ENCODE results near the gene TTF2.
"Not testable (repeated sequence)": the region's sequence is repeated elsewhere in the genome, so short reads cannot be mapped to it uniquely, and the experiment has no call there.

The TTF2 gene

DNA sequence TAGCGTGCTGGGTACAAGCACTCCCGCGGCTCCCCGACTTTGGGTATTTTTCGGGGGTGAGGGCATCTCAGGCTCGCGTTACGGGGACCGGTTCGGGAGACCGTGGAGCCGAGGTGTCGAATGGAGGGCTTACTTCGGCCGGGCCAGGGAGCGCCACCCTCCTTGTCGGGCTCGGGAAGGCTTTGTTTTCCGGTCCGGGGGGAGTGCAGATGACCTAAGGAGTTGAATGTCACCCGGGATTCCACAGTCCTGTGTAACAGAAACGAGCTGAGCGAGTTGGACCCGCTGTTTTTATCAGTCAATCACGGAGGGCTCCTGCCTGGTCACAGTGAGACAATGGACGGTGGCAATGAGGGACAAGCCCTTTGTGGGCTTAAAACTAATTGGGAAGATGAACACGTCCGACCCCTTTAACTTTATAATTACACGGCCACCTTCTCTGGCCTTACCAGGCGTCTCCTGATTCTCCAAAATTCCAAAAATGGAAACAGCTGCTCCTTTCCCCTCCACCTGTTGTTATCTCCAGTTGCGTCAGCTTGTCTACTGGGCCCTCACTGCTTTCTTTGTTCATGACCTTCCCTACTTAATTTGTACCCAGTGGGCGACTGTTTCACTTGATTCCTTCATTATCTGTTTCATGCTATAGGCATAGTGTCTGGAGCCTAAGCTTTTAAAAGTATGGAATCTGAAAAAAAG is 62.4 kb downstream of the TTF2 start:
- no peak for DNase-seq

DNA sequence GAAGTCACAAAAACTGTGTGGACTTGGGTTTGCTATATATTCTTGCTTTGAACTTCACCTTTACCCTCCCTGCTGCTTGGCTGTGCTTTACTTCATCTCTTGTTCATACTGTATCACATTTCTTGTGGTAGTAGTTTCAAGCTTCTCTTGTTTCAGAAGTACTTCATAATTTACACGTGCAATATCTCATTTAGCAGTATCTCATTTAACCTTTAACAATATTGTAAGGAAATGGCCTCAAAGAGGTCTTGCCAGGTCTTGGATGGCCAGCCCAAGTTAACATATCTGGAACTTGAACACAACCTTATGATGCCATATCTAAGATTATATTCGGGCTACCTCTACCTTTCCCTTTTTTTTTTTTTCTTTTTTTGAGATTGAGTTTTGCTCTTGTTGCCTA is 63.1 kb downstream of the TTF2 start:
- DNase-seq, result no peak

DNA sequence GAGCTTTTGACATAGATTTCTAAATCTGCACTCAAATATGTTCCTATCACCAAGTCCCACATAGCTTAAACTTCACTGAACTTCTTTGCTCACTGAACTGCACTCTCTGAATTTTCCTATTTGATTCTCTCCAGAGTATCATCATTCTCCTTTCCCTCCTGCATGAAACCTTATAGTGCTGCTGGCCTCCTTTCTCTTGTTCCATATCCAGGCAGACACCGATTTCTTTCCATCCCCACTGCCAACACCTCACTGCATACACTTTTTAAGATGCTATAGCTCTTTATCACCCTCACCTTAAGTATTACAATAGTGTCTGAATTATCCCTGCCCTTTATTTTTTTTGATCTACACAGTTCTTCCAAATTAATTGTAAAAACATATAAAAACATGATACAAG is 64.5 kb downstream of the TTF2 start:
- DNase-seq, result no peak

DNA sequence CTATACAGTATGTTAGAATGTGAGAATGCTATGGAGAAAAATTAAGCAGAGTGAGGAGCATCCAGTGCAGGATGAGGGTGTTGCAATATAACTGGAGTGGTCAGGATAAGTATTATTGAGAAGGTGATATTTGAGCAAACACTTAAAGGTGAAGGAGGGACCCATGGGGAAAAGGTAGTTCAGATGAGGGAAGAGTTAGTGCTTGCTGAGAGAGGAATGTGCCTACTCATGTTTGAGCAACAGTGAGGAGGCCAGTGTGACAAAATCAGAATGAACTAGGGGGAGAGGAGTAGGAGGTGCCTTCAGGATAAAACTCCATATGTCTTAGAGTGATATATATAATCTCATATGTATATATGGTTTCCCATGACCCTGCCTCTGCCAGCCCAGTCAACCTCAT is 67.7 kb downstream of the TTF2 start:
- DNase-seq, result no peak

DNA sequence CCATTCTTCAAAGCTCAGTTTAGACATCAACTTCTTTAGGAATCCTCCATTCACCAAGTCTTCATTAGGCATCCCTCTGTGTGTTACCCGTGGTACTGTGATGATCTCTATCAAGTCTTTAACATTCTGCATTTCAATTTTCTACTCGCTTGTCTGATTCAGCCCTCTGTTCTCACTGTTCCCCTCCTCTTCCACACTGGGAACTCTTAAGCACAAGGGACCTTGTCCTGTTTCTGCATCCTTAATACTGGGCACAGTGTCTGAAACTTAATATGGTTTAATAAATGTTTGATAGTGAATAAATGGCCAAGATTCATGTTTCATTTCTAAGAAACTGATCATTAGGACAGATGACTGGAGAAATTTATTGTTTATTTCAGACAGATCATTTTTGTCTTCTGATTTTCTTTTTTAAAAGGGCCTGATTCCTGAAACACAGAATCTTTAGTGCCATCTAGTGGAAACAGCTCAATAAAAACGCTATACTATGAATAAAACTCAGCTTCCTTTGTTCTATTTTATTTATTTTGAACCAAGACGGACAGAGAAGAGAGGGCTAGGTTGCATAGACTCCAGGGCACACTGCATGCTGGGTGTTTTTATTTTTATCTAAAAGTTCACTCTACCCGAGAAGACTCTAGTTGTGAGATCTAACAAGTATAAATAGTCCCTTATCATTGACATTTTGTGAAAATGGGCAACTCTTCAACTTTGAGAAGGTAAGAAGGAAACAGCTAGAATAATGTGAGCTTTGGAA is 68.4 kb downstream of the TTF2 start:
- no peak for DNase-seq

DNA sequence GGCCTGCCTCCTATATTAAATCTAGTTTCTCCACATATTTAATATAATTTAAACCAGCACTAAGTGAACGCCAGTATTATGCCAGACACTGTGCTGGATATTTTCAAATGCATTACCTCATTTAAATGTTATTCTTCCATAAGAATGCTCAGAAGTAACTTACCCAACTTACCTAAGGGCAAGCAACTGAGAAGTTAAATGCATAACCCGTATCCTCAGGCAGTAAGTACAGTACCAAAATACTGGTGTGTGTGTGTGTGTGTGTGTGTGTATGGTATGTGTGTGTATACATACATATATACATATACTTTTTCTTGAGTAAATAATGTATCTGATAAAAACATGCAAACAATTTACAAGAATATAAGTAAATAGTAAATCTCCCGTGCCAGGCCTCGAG is 70.4 kb downstream of the TTF2 start:
- DNase-seq, result no peak

DNA sequence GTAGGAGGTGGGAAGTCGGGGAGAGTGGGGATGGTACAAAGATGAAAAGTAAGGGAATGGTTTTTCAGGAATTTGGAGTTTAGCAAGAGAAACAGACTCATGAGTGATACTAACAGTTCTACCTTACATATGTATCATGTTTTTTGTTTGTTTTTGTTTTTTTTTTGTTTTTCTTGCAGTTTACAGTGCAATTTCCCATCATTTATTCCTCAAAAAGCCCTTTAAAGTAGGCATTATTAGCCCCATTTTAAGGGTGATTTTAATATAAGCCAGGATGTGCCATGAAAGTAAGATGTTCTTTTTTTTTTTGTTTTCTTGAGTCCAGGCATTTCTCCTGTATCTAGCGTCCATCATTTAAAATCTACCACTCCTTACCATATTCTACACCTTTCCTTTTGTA is 75.2 kb downstream of the TTF2 start:
- no peak for DNase-seq

DNA sequence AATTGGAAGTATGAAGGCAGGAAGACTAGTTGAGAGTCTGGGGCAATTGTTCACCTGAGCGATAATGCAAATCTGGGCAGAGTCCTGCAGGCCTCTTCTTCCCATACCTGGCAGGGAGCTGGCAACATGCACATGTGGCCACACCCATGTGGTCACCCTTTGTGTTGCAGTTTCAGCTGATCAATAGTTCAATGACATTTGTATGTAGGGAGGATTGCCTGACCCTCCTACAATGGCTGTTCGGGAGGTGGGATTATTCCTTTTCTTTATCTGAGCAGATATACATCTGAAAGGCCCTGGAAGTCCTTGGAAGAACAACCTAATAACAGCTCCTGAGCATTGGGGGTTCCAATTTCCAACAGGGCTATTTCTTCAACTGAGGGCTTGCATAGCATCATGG is 76.6 kb downstream of the TTF2 start:
- DNase-seq, result no peak

DNA sequence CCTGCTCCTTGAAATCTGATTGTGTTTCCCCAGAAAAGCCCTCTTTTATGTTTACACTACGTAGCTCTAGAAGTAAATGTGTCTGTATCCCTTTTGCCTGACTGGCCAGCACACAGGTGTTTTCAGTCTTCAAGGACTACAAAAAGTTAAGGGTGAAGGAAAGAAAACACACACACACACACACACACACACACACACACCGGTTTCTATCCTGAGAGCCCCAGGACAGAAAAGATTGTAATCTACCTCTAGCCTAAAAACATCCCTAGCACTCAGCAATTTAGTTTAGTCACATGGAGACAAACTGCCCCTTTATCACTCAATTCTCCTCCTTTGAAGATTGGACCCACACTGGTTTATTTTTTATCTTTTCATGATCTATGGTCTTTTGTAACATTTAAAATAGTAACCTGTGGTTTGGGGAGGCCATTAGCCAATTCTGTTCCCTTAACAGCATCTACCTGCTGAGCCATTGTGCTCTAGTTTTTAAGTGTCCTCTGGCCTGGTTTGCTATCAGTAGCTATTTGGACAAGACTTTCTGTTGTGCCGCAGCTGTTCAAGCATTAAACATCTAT is 77.2 kb downstream of the TTF2 start:
- DNase-seq, result no peak

DNA sequence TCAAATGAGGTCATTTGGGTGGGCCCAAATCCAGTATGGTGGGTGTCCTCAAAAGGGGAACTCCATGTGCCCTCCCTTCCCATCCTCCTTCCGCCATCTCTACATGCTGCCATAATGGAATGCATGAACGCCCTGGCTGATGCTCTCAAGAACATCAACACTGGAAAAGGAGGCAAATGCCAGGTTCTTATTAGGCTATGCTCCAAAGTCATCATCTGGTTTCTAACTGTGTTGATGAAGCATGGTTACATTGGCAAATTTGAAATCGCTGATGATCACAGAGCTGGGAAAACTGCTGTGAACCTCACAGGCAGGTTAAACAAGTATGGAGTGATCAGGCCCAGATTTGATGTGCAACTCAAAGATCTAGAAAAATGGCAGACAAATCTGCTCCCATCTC is 78.0 kb downstream of the TTF2 start:
- DNase-seq, result no peak

DNA sequence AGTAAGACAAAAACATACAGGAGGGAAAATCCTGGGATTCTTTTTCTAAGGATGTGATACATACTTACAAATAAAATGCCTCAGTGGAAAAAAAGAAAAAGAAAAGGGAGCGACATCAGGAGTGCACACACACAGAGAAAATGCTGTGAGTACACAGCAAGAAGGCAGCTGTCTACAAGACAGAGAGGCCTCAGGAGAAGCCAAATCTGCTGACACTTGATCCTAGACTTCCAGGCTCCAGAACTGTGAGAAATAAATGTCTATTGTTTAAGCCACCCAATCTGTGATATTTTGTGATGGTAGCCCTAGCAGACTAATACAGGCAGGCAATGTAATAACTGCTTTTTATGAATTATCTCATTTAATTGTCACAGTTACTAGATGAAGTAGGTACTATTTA is 78.4 kb downstream of the TTF2 start:
- DNase-seq, result no peak

DNA sequence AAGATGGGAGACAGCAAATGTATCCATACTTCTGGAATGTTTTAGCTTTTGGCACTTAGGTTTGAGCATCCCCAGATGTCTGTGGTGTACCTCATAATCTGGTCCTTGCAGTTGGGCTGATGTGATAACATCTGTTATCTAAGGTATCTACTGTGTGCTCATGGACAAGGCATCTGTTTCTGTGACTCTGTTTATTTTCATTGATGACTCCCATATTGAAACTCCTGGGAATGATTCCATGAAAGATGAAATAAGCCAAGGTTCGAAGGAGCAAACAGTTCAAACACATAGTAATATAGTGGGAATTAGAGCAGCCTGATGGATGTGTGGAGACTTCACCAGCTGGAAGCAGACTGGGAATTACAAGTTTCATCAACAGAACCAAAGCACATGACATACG is 82.1 kb downstream of the TTF2 start:
- DNase-seq, result no peak

DNA sequence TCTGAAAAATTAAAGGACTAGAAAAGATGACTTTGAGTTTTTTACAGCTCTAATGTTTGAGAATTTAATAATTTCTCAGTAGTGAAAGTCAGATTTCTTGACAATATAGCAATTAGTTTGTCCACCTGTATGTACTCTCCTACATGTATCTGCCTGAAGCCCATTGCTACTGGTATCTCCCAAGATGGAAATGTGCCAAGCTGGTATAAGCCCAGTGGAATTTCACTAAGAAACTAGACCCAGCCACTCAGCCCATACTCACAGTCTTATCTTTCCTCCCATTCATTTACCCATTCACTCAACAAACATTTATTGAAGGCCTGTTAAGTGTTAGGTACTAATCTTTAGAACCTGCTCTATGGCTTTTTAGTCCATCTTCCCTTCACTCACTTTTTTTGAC is 83.0 kb downstream of the TTF2 start:
- no peak for DNase-seq

DNA sequence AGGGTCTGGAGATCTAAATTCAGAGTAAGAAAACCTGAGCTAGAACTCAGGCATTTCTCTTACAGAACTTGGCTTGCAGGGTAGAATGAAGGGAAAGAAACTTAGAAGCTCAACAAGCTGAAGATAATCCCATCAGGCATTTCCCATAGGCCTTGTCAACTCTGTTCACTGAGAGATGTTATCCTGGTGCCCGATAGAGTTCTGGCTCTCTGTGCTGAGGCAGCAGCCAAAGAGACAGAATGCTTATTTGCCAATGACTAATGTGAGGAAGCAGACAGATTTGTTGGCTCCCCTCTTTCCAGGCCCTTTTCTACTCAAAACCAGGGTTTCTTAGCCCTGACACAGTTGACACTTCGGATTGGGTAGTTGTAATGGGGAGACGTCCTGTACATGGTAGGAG is 83.7 kb downstream of the TTF2 start:
- no peak for DNase-seq

DNA sequence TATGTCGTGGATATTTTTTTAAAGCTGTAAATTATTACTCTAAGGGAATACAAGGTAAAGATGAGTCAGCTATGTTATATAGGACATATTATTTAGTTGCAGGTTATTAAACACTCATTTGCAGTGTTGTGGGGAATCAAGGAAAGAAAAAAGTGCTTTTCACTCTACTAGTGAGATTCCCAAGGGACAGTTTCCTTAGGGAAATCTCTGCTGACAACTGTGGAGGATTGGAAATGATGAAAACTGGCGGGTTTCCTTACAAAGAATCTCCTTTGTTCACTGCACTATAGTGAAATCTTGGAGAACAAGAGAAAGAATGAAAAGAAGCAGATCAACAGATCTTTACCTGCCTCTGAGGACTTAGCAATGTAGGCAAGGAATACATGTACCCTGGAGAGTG is 85.9 kb downstream of the TTF2 start:
- no peak for DNase-seq

DNA sequence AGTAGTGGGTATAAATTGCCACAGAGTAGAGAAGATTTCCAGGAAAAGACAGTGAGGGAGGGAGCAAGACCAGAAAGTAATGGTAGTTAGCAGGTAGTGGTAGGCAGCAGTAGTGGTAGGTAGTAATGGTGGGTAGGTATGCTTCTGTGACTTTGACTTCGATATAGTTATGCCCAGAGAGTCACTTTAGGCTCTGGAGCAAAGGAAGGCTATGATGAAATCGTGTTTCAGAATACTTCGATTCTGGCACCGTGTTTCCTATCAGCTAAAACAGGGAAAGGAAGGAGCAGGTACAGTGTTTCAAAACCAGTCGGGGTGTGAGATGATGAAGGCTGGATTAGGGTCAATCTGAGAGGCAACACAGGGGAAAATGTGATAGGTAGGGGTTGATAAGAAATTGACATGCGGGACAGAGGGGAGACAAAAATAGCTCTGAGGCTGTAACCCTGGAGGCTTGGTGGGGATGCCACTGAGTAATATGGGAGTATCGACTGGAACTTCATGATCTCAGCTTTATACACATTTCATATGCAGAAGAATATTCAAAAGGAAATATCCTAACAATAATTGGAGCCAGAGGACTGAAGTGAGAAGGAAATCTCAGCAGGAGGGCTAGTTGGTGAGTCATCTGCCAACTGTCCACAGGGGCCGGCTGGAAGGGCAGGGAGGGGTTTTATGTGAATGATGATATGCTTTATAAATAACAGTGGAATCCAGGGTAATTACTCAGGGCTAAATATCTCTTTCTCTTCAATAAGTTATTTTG is 86.6 kb downstream of the TTF2 start:
- DNase-seq, result no peak

DNA sequence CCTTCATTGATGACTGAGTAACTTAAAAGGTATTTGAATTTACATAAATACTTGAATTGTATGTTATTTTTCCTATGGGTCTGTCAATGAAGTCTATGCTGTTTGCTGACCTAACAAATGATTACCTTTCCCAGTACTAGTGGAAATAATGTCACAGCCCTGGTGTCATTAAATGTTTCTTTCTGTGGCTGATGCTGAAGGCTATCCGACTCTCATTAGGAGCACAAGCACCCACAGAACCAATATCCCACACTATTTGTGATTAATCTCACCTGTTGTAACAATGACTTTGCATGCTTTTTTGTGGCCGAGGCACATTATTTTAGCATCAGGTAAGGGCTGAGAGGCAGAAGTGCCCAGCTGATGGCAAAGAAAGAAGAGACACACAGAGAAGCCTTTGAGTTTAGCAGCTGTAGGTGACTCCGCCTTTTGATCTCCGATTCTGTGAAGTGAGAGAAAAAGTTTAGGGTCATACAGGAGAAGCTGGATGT is 87.3 kb downstream of the TTF2 start:
- DNase-seq, result no peak

DNA sequence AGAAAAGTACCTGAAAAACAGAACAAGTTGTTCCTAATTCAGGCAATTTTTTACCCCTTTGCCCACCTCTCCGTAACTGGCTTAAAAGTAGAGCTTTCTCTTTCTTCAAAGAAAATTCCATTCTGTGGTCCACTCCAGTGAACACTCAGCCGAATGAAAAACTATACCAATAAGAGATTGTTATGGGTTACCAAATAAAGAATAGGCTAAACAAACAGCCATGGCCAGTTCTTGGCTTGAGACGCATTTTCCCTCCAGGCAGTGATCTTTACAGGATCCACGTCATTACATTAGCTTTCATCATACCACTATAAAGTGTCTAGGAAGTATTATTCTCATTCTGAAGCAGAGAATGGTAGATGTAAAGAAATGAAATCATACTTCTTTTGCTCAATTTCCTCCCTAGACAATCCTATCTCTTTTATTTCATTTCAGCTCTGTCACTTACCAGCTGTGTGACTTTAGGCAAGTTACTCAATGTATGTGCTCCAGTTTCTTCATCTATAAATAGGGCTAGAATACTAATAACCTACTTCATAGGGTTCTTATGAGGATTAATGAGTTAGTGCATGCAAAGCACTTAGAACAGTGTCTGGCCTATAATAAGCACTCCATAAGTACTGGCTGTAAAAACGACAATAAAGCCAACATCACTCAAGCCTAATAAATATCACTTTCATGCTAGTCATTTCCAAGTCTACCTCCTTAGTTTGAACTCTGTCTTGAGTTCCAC is 87.9 kb downstream of the TTF2 start:
- DNase-seq, result no peak

DNA sequence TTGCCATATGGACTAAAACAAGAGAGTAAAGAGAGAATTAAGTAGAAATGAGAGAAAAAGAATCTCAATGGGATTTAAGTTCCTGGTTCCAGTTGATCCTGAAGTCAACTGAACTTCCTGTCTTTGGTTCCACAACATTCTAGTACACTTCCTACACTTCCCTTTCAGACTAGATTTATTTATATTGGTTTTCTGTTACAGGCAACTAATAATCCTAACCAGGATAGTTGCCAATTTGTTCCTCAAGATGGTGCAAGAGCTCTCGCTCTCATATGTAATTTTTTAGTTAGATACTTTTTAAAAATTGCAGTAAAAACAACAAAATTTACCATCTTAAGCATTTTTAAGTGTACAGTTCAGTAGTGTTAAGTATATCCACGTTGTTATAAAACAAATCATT is 90.2 kb downstream of the TTF2 start:
- no peak for DNase-seq

DNA sequence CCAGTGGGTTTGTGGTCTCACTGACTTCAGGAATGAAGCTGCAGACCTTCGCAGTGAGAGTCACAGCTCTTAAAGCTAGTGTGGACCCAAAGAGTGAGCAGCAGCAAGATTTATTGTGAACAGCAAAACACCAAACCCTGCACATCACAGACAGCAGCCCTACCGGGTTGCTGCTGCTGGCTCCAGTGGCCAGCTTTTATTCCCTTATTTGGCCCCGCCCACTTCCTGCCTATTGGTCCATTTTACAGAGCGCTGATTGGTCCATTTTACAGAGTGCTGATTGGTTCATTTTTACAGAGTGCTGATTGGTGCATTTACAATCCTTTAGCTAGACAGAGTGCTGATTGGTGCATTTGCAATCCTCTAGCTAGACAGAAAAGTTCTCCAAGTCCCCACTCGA is 91.2 kb downstream of the TTF2 start:
- DNase-seq, result not testable (repeated sequence)

Data from activated naive CD4-positive, alpha-beta T cell treated with anti-CD3 and anti-CD28 coated beads, Interleukin-2, amount 50 U/mL, for 16 hours (primary cell).